WTC11 (cell line): Measurements from ENCODE around the gene METTL1. TPM values are rescaled to one million over a fixed set of nuclear protein-coding genes. Genes with fewer than 3 reads are reported as not detected.

Experiments used
- ATAC-seq: fragments of 200-7000 bp; cut with Tn5 transposase; 2 replicates; pipeline ENCODE4 v1.10.0; 2021; ENCODE audit warnings: mild to moderate bottlenecking, moderate library complexity
- CTCF ChIA-PET: fragments of 300-600 bp; sonication (Branson Sonifier 250); formaldehyde crosslinking; loops from one replicate; lab custom pipeline; 2021; ENCODE audit warnings: antibody characterized with exemption; lab: Charles Lee
- POLR2A ChIA-PET: fragments of 350-600 bp; sonication (Branson Sonifier 250); formaldehyde crosslinking; loops from one replicate; lab custom pipeline; 2021; ENCODE audit warnings: antibody characterized with exemption; lab: Charles Lee
- DNase-seq: peaks from one replicate; pipeline ENCODE4 v3.0.0; 2021; ENCODE audit warnings: low spot score
- H3K27ac Mint-ChIP-seq: 2 replicates; pipeline ENCODE4 v1.8.0; 2021; ENCODE audit warnings: mixed read lengths
- H3K27me3 Mint-ChIP-seq: 2 replicates; pipeline ENCODE4 v1.8.0; 2021; ENCODE audit warnings: low read depth, mild to moderate bottlenecking, moderate library complexity, mixed read lengths
- H3K36me3 Mint-ChIP-seq: 2 replicates; pipeline ENCODE4 v1.8.0; 2021; ENCODE audit warnings: mixed read lengths
- H3K4me1 Mint-ChIP-seq: 2 replicates; pipeline ENCODE4 v1.8.0; 2022; ENCODE audit warnings: mixed read lengths
- H3K4me3 Mint-ChIP-seq: 2 replicates; pipeline ENCODE4 v1.8.0; 2021; ENCODE audit warnings: mild to moderate bottlenecking, moderate library complexity, mixed read lengths
- H3K9me3 Mint-ChIP-seq: 2 replicates; pipeline ENCODE4 v1.8.0; 2021; ENCODE audit warnings: mixed read lengths
- CREM ChIP-seq: sonication (generic); formaldehyde crosslinking; IDR thresholded peaks from 2 replicates; pipeline ENCODE4 v1.8.1; 2022; ENCODE audit warnings: mild to moderate bottlenecking, missing genetic modification reagents, moderate library complexity
- ELF4 ChIP-seq: sonication (generic); formaldehyde crosslinking; IDR thresholded peaks from 2 replicates; pipeline ENCODE4 v1.8.1; 2022; ENCODE audit warnings: low read depth, mild to moderate bottlenecking, moderate library complexity, missing genetic modification reagents
- GABPB1 ChIP-seq: sonication (generic); formaldehyde crosslinking; IDR thresholded peaks from 2 replicates; pipeline ENCODE4 v1.8.1; 2023; ENCODE audit warnings: mild to moderate bottlenecking, missing genetic modification reagents
- GRHL2 ChIP-seq: fragments of 250-450 bp; sonication (Bioruptor Pico); IDR thresholded peaks from 2 replicates; pipeline ENCODE4 v1.8.0; 2022; ENCODE audit warnings: mild to moderate bottlenecking, moderate library complexity; ENCODE audit not compliant: insufficient replicate concordance, severe bottlenecking
- GTF2I ChIP-seq: fragments of 250-450 bp; sonication (Bioruptor Pico); conservative IDR thresholded peaks from 2 replicates; pipeline ENCODE4 v1.4.0; 2021; ENCODE audit warnings: mild to moderate bottlenecking
- JAZF1 ChIP-seq: fragments of 250-450 bp; sonication (Bioruptor Pico); IDR thresholded peaks from 2 replicates; pipeline ENCODE4 v1.9.0; 2021; ENCODE audit warnings: moderate library complexity, mild to moderate bottlenecking, inconsistent platforms
- KAT7 ChIP-seq: sonication (generic); formaldehyde crosslinking; IDR thresholded peaks from 2 replicates; pipeline ENCODE4 v1.8.1; 2023; ENCODE audit warnings: missing genetic modification reagents, mild to moderate bottlenecking, borderline replicate concordance
- MXD4 ChIP-seq: fragments of 250-450 bp; sonication (Bioruptor Pico); IDR thresholded peaks from 2 replicates; pipeline ENCODE4 v1.8.0; 2021; ENCODE audit warnings: mild to moderate bottlenecking, moderate library complexity, borderline replicate concordance
- MYBL2 ChIP-seq: sonication (generic); formaldehyde crosslinking; IDR thresholded peaks from 2 replicates; pipeline ENCODE4 v1.8.1; 2023; ENCODE audit warnings: mild to moderate bottlenecking, moderate library complexity, missing genetic modification reagents
- OVOL2 ChIP-seq: fragments of 250-450 bp; sonication (Bioruptor Pico); IDR thresholded peaks from 2 replicates; pipeline ENCODE4 v1.9.0; 2021; ENCODE audit warnings: mild to moderate bottlenecking, borderline replicate concordance
- PRRX2 ChIP-seq: fragments of 250-450 bp; sonication (Bioruptor Pico); IDR thresholded peaks from 2 replicates; pipeline ENCODE4 v1.8.0; 2021; ENCODE audit warnings: mild to moderate bottlenecking
- RELA ChIP-seq: sonication (generic); formaldehyde crosslinking; IDR thresholded peaks from 2 replicates; pipeline ENCODE4 v1.8.1; 2022; ENCODE audit warnings: missing genetic modification reagents, mild to moderate bottlenecking, borderline replicate concordance
- ZBTB21 ChIP-seq: sonication (generic); formaldehyde crosslinking; IDR thresholded peaks from 2 replicates; pipeline ENCODE4 v1.8.1; 2023; ENCODE audit warnings: mild to moderate bottlenecking, missing genetic modification reagents, borderline replicate concordance
- ZNF121 ChIP-seq: sonication (generic); formaldehyde crosslinking; IDR thresholded peaks from 2 replicates; pipeline ENCODE4 v1.8.0; 2023; ENCODE audit warnings: missing genetic modification reagents
- ZNF263 ChIP-seq: sonication (generic); formaldehyde crosslinking; IDR thresholded peaks from 2 replicates; pipeline ENCODE4 v1.8.1; 2022; ENCODE audit warnings: low read depth, mild to moderate bottlenecking, moderate library complexity, missing genetic modification reagents
- total RNA-seq: library from RNA; stranded (reverse); gene quantifications from 3 replicates; pipeline ENCODE4 v1.2.3, GENCODE V29; 2021
- TF ChIP-seq, protein P1 (sequence below): sonication (generic); formaldehyde crosslinking; IDR thresholded peaks from 2 replicates; pipeline ENCODE4 v1.8.1; 2022; ENCODE audit warnings: missing genetic modification reagents, borderline replicate concordance
- TF ChIP-seq, protein P2 (sequence below): sonication (generic); formaldehyde crosslinking; IDR thresholded peaks from 2 replicates; pipeline ENCODE4 v1.8.0; 2022; ENCODE audit warnings: mild to moderate bottlenecking, missing genetic modification reagents
- TF ChIP-seq, protein P3 (sequence below): sonication (generic); formaldehyde crosslinking; IDR thresholded peaks from 2 replicates; pipeline ENCODE4 v1.8.1; 2023; ENCODE audit warnings: mild to moderate bottlenecking, missing genetic modification reagents, borderline replicate concordance
- TF ChIP-seq, protein P4 (sequence below): sonication (generic); formaldehyde crosslinking; IDR thresholded peaks from 2 replicates; pipeline ENCODE4 v1.8.0; 2022; ENCODE audit warnings: mild to moderate bottlenecking, missing genetic modification reagents
- TF ChIP-seq, protein P5 (sequence below): fragments of 250-450 bp; sonication (Bioruptor Pico); conservative IDR thresholded peaks from 2 replicates; pipeline ENCODE4 v1.9.0; 2021; ENCODE audit warnings: mild to moderate bottlenecking

METTL1 gene
- total RNA-seq, 1 experiment from 2014 or later, result 25.5 TPM

DNA sequence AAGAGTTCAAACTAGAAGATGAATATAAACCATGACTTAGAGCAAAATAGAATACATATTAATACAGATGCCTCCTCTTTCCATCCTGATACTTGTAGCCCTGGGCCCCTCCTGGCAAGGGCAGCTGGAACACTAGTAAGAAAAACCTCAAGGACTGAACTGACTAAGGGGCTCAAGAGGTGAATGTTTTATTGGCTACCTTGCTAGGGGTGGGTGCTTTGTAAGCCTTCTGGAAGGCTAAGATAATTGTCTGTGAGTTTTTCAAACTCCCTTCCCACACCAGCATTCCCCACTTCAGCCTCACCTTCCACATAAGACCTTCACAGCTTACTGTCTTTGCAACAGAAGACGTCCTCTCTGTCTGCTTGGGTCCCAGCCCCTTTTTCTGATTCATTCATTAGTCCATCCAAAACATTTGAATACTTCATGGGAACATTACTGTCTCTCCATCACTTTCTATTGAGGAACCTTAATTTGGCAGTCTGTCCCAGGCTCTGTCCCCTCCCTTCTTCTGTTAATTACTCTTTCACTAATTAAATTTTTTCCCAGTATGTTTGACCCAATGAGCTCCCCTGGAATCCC lies 18.1 kb downstream of the METTL1 start (continued):
- TF ChIP-seq, protein P1, sequence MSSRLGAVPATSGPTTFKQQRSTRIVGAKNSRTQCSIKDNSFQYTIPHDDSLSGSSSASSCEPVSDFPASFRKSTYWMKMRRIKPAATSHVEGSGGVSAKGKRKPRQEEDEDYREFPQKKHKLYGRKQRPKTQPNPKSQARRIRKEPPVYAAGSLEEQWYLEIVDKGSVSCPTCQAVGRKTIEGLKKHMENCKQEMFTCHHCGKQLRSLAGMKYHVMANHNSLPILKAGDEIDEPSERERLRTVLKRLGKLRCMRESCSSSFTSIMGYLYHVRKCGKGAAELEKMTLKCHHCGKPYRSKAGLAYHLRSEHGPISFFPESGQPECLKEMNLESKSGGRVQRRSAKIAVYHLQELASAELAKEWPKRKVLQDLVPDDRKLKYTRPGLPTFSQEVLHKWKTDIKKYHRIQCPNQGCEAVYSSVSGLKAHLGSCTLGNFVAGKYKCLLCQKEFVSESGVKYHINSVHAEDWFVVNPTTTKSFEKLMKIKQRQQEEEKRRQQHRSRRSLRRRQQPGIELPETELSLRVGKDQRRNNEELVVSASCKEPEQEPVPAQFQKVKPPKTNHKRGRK (CRISPR knock-in tag), result no peak
- TF ChIP-seq MYBL2 (CRISPR knock-in tag) (no peak), JAZF1 (CRISPR knock-in tag) (no peak), ZNF121 (CRISPR knock-in tag) (no peak), MXD4 (CRISPR knock-in tag) (no peak), RELA (no peak)
- TF ChIP-seq, protein P2, sequence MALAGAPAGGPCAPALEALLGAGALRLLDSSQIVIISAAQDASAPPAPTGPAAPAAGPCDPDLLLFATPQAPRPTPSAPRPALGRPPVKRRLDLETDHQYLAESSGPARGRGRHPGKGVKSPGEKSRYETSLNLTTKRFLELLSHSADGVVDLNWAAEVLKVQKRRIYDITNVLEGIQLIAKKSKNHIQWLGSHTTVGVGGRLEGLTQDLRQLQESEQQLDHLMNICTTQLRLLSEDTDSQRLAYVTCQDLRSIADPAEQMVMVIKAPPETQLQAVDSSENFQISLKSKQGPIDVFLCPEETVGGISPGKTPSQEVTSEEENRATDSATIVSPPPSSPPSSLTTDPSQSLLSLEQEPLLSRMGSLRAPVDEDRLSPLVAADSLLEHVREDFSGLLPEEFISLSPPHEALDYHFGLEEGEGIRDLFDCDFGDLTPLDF (CRISPR knock-in tag), result no peak

DNA sequence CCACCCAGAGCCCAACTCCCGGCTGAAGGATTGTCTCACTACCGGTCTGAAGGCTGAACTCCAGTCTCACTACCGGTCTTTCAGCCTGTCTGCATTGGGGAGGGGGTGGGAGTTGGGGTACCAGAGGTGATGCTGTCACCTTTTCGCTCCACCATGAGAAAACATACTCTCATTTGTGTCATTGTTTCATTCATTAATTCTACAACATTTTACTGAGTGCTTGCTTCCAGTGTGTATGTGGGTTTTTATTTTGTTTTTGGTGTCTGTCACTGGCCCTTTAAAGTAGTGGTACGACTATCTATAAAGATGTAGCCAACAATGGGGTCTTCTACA lies 19.3 kb downstream of the METTL1 start:
- Mint-ChIP-seq H3K27ac (peak overlapping the region; percentile 25; the same call in 1 of the 2 replicates), H3K9me3 (no peaks in the 10 kb centered on the region), H3K4me3 (peak overlapping the region; percentile 89), H3K27me3 (peaks cover 43% of the 10 kb centered on the region), H3K4me1 (peaks cover 48% of the 10 kb centered on the region), H3K36me3 (peaks cover 34% of the 10 kb centered on the region)
- ChIA-PET CTCF (interaction anchor here (0.9 to 1.1 kb wide), 2 partner anchors 27 to 144 kb away, joined by 3 to 5 read pairs; no protein-coding TSS in a partner anchor), POLR2A (interaction anchor here (0.8 to 1.1 kb wide), 4 partner anchors 11 to 20 kb away, joined by 3 to 6 read pairs (median 4); partner anchors contain the start of genes EEF1AKMT3 and METTL1)
- TF ChIP-seq ZBTB21 (CRISPR knock-in tag), result no peak
- TF ChIP-seq GABPB1 (CRISPR knock-in tag), result no peak
- TF ChIP-seq, protein P3, sequence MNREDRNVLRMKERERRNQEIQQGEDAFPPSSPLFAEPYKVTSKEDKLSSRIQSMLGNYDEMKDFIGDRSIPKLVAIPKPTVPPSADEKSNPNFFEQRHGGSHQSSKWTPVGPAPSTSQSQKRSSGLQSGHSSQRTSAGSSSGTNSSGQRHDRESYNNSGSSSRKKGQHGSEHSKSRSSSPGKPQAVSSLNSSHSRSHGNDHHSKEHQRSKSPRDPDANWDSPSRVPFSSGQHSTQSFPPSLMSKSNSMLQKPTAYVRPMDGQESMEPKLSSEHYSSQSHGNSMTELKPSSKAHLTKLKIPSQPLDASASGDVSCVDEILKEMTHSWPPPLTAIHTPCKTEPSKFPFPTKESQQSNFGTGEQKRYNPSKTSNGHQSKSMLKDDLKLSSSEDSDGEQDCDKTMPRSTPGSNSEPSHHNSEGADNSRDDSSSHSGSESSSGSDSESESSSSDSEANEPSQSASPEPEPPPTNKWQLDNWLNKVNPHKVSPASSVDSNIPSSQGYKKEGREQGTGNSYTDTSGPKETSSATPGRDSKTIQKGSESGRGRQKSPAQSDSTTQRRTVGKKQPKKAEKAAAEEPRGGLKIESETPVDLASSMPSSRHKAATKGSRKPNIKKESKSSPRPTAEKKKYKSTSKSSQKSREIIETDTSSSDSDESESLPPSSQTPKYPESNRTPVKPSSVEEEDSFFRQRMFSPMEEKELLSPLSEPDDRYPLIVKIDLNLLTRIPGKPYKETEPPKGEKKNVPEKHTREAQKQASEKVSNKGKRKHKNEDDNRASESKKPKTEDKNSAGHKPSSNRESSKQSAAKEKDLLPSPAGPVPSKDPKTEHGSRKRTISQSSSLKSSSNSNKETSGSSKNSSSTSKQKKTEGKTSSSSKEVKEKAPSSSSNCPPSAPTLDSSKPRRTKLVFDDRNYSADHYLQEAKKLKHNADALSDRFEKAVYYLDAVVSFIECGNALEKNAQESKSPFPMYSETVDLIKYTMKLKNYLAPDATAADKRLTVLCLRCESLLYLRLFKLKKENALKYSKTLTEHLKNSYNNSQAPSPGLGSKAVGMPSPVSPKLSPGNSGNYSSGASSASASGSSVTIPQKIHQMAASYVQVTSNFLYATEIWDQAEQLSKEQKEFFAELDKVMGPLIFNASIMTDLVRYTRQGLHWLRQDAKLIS (CRISPR knock-in tag), result no peak
- no peak for TF ChIP-seq ELF4 (CRISPR knock-in tag)
- TF ChIP-seq MYBL2 (CRISPR knock-in tag), result no peak
- TF ChIP-seq, protein P4, sequence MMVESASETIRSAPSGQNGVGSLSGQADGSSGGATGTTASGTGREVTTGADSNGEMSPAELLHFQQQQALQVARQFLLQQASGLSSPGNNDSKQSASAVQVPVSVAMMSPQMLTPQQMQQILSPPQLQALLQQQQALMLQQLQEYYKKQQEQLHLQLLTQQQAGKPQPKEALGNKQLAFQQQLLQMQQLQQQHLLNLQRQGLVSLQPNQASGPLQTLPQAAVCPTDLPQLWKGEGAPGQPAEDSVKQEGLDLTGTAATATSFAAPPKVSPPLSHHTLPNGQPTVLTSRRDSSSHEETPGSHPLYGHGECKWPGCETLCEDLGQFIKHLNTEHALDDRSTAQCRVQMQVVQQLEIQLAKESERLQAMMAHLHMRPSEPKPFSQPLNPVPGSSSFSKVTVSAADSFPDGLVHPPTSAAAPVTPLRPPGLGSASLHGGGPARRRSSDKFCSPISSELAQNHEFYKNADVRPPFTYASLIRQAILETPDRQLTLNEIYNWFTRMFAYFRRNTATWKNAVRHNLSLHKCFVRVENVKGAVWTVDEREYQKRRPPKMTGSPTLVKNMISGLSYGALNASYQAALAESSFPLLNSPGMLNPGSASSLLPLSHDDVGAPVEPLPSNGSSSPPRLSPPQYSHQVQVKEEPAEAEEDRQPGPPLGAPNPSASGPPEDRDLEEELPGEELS, result no peak
- TF ChIP-seq ZNF263 (CRISPR knock-in tag), result no peak
- TF ChIP-seq, protein P5, sequence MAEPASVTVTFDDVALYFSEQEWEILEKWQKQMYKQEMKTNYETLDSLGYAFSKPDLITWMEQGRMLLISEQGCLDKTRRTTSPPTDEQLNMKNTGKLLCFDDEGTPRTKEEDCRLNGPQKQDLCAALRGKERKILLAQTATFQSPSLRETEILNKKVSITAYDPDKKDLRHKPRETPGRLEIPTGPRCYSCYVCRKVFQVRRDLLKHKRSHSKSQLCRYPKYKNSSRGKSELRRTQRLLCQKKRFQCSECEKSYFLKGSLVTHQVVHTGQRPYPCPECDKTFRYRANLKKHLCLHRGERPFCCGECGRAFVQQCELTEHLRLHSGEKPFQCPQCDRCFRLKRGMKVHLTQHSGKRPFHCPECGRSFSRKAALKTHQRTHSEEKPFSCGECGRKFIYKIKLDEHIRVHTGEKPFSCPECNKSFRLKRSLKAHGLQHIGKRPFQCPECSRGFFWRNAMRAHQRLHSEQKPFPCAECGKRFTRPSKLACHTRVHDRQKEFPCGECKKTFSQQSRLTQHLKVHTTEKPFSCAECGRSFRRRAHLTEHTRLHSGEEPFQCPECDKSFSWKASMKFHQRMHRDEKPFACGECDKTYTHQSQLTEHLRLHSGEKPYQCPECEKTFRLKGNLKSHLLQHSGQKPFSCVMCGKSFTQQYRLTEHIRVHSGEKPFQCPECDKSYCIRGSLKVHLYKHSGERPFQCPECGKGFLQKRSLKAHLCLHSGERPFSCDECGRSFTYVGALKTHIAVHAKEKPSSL (CRISPR knock-in tag), result no peak
- TF ChIP-seq GRHL2 (CRISPR knock-in tag), result no peak
- TF ChIP-seq ZNF121 (CRISPR knock-in tag), result no peak
- TF ChIP-seq PRRX2 (CRISPR knock-in tag), result no peak
- no peak for TF ChIP-seq OVOL2 (CRISPR knock-in tag)
- TF ChIP-seq KAT7, result no peak
- TF ChIP-seq CREM, result no peak
- no peak for TF ChIP-seq JAZF1 (CRISPR knock-in tag)
- no peak for TF ChIP-seq GTF2I (CRISPR knock-in tag)
- no peak for ATAC-seq
- DNase-seq, result no peak
